ENCODE measurements around the gene ZNF385A. TPM values are rescaled to one million over a fixed set of nuclear protein-coding genes. Genes with fewer than 3 reads are reported as not detected.

ZNF385A gene
- total and polyA plus RNA-seq, 2 donors (not counting 3 experiments of a cell fraction or from before 2014, with no cell fraction given): 1.6 to 7.9 TPM

DNA sequence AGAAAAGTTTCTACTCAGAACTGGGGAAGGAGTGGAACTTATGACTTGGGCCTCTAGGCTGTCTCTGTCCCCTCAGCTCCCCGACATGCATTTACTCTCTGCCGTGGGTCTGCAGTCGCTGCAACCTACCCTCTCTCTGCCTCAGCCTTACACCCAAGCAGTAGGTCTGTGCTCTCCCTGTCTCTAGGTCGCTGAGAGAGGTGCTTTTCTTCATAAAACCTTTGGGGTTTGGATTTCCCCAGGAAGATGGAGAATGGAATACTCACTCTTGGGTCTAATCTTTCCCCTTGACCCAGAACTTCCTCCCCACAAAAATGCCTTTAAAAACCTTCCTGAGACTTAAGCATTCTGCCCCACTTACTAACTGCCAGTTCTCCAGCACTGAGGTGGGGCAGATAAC lies 33.2 kb downstream of the ZNF385A start:
- no peaks in the 10 kb centered on the region for H3K79me2 ChIP-seq (ENCODE audit: control insufficient read depth, insufficient read depth, low read length)
- no peak overlapping the region for H3K4me3 ChIP-seq (replicated peaks in 1 of 3; ENCODE audit: insufficient read depth in 1 of 3, low read depth in 1 of 3, low read length in 3 of 3)
- DNase-seq (ENCODE audit: low read depth, low spot score): no peak
- dilution Hi-C loops (cut with MboI; ENCODE audit: extremely low pct_ligation_motif_present, low sequenced_read_pairs) (no loop called here), intact Hi-C loops (cut with micrococcal nuclease) (no loop called here)
- H3K27ac ChIP-seq (ENCODE audit: insufficient read depth, low read depth, low read length): no peak overlapping the region
- H3K9me3 ChIP-seq (replicated peaks; ENCODE audit: control insufficient read depth, insufficient read depth, low read length): no peaks in the 10 kb centered on the region
- no peaks in the 10 kb centered on the region for H3K4me1 ChIP-seq (ENCODE audit: control insufficient read depth, extremely low read depth, insufficient read depth, low read length)
- CTCF ChIA-PET: interaction anchor here (1.5 kb wide), 1 partner anchor 26 kb away, joined by 4 read pairs; the partner anchor contains the start of gene COPZ1
- BruUV-seq (replicated peaks): TSS peak; percentile 54
- no peak overlapping the region for H2AFZ ChIP-seq (ENCODE audit: low read depth, low read length)
- H4K20me1 ChIP-seq (replicated peaks; ENCODE audit: control insufficient read depth, extremely low read depth, insufficient read depth, low read length): no peaks in the 10 kb centered on the region
- FAIRE-seq: no peak
- no peak overlapping the region for H3K9ac ChIP-seq (replicated peaks; ENCODE audit: extremely low read depth, insufficient read depth, low read length)
- H3K4me2 ChIP-seq (ENCODE audit: insufficient read depth, low read length): no peak overlapping the region
- POLR2A ChIA-PET: no interaction called here
- peaks cover 23 to 25% of the 10 kb centered on the region in 2 experiments for H3K36me3 ChIP-seq (ENCODE audit: control insufficient read depth in 2 of 2, extremely low read depth in 1 of 2, insufficient read depth in 2 of 2, low read length in 2 of 2)
- TF ChIP-seq POLR2AphosphoS5 (IDR thresholded peaks at IDR 0.05; ENCODE audit: insufficient read depth, low read depth, low read length) (no peak), POLR2A (IDR thresholded peaks at IDR 0.05; ENCODE audit: low read depth, low read length) (no peak), JUN (IDR thresholded peaks at IDR 0.05; ENCODE audit: borderline replicate concordance, insufficient read depth, insufficient read length, low read depth) (no peak)
- no peaks in the 10 kb centered on the region for H3K27me3 ChIP-seq (ENCODE audit: control insufficient read depth in 2 of 2, insufficient read depth in 2 of 2, low read length in 2 of 2)
- H3K9me1 ChIP-seq (replicated peaks; ENCODE audit: control insufficient read depth, extremely low read depth, insufficient read depth, low read length): no peaks in the 10 kb centered on the region

DNA sequence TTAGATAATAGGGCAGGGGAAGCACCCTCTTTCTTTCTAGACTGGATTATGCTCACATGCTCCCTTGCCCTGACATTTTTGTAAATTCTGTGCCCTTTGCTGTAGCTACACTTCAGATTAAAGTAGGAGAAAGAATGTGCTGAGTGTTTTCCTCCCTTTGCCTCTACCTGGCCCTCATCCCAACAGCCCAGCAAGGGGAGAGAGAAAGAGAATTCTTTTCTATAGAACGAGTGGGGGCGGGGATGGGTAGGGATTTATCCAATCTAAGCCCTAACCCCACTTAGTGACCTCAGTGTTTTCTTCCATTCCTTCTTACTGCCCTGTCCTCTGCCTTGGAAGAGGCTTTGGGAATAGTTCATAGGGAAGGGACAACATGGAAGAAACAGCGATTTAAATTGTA lies 33.8 kb downstream of the ZNF385A start:
- dilution Hi-C loops (cut with MboI; ENCODE audit: extremely low pct_ligation_motif_present, low sequenced_read_pairs): no loop called here
- Histone ChIP-seq H3K9ac (replicated peaks; ENCODE audit: extremely low read depth, insufficient read depth, low read length) (no peak overlapping the region), H3K9me3 (replicated peaks; ENCODE audit: control insufficient read depth, insufficient read depth, low read length) (no peaks in the 10 kb centered on the region), H3K4me2 (ENCODE audit: insufficient read depth, low read length) (no peak overlapping the region), H3K36me3 (ENCODE audit: control insufficient read depth in 2 of 2, extremely low read depth in 1 of 2, insufficient read depth in 2 of 2, low read length in 2 of 2) (peaks cover 25% of the 10 kb centered on the region in 2 experiments), H3K79me2 (ENCODE audit: control insufficient read depth, insufficient read depth, low read length) (no peaks in the 10 kb centered on the region), H4K20me1 (replicated peaks; ENCODE audit: control insufficient read depth, extremely low read depth, insufficient read depth, low read length) (no peaks in the 10 kb centered on the region), H2AFZ (ENCODE audit: low read depth, low read length) (no peak overlapping the region), H3K4me3 (replicated peaks in 1 of 3; ENCODE audit: insufficient read depth in 1 of 3, low read depth in 1 of 3, low read length in 3 of 3) (no peak overlapping the region), H3K4me1 (ENCODE audit: control insufficient read depth, extremely low read depth, insufficient read depth, low read length) (no peaks in the 10 kb centered on the region), H3K9me1 (replicated peaks; ENCODE audit: control insufficient read depth, extremely low read depth, insufficient read depth, low read length) (no peaks in the 10 kb centered on the region), H3K27me3 (ENCODE audit: control insufficient read depth in 2 of 2, insufficient read depth in 2 of 2, low read length in 2 of 2) (no peaks in the 10 kb centered on the region), H3K27ac (ENCODE audit: insufficient read depth, low read depth, low read length) (no peak overlapping the region)
- FAIRE-seq: no peak
- no TSS peak for BruUV-seq (replicated peaks)
- TF ChIP-seq JUN (IDR thresholded peaks at IDR 0.05; ENCODE audit: borderline replicate concordance, insufficient read depth, insufficient read length, low read depth) (no peak), POLR2AphosphoS5 (IDR thresholded peaks at IDR 0.05; ENCODE audit: insufficient read depth, low read depth, low read length) (no peak), GATA2 (IDR thresholded peaks at IDR 0.05; ENCODE audit: insufficient read depth, insufficient read length, low read depth, low read length) (no peak), POLR2A (IDR thresholded peaks at IDR 0.05; ENCODE audit: low read depth, low read length) (no peak), MYC (IDR thresholded peaks at IDR 0.05; ENCODE audit: low read depth, low read length) (no peak), EZH2 (IDR thresholded peaks at IDR 0.05; ENCODE audit: borderline replicate concordance, low read depth, low read length, severe bottlenecking) (no peak), FOS (IDR thresholded peaks at IDR 0.05; ENCODE audit: borderline replicate concordance, insufficient read depth, low read length) (no peak)
- TF ChIP-seq, protein P1, sequence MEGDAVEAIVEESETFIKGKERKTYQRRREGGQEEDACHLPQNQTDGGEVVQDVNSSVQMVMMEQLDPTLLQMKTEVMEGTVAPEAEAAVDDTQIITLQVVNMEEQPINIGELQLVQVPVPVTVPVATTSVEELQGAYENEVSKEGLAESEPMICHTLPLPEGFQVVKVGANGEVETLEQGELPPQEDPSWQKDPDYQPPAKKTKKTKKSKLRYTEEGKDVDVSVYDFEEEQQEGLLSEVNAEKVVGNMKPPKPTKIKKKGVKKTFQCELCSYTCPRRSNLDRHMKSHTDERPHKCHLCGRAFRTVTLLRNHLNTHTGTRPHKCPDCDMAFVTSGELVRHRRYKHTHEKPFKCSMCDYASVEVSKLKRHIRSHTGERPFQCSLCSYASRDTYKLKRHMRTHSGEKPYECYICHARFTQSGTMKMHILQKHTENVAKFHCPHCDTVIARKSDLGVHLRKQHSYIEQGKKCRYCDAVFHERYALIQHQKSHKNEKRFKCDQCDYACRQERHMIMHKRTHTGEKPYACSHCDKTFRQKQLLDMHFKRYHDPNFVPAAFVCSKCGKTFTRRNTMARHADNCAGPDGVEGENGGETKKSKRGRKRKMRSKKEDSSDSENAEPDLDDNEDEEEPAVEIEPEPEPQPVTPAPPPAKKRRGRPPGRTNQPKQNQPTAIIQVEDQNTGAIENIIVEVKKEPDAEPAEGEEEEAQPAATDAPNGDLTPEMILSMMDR (IDR thresholded peaks at IDR 0.05; ENCODE audit: extremely low read depth in 1 of 2, insufficient read depth in 1 of 2, low read depth in 1 of 2, low read length in 2 of 2): no peak
- TF ChIP-seq, protein P2, sequence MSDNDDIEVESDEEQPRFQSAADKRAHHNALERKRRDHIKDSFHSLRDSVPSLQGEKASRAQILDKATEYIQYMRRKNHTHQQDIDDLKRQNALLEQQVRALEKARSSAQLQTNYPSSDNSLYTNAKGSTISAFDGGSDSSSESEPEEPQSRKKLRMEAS (IDR thresholded peaks at IDR 0.05; ENCODE audit: insufficient read depth, insufficient read length): no peak
- intact Hi-C loops (cut with micrococcal nuclease): no loop called here
- POLR2A ChIA-PET: no interaction called here
- CTCF ChIA-PET: interaction anchor here (1.4 to 1.5 kb wide), 3 partner anchors 8 to 99 kb away, joined by 3 to 4 read pairs (median 4); partner anchors contain the start of gene COPZ1
- DNase-seq (ENCODE audit: low read depth, low spot score): no peak

All from endothelial cell of umbilical vein (primary cell).